Testis (tissue), 3 donors: Measurements from ENCODE around the gene PCDH11Y. TPM values are rescaled to one million over a fixed set of nuclear protein-coding genes. Genes with fewer than 3 reads are reported as not detected.
"Not testable (repeated sequence)": the region's sequence is repeated elsewhere in the genome, so short reads cannot be mapped to it uniquely, and the experiment has no call there.

ENCODE experiments used
- DNase-seq: peaks from one replicate; pipeline ENCODE4 v3.0.0-alpha.2; 2019
- H3K27ac ChIP-seq, 2 donors: fragments of 200-600 bp; sonication (generic); one replicate each; pipeline ENCODE4 v1.5.1; 2019
- H3K27me3 ChIP-seq: fragments of 200-600 bp; sonication (generic); one replicate; pipeline ENCODE4 v1.5.1; 2019
- H3K36me3 ChIP-seq: fragments of 200-600 bp; sonication (generic); one replicate; pipeline ENCODE4 v1.5.1; 2017; ENCODE audit warnings: low read depth; ENCODE audit errors: missing control alignments
- H3K4me1 ChIP-seq: fragments of 200-600 bp; sonication (generic); one replicate; pipeline ENCODE4 v1.5.1; 2019
- H3K4me3 ChIP-seq, 2 donors: fragments of 200-600 bp; sonication (generic); one replicate each; pipeline ENCODE4 v1.5.1; 2017 to 2019
- H3K9me3 ChIP-seq: fragments of 200-600 bp; sonication (generic); one replicate; pipeline ENCODE4 v1.5.1; 2017
- WGBS, 2 donors: methylation state at CpG; one replicate each; pipeline ENCODE4 v1.1.5; 2018; 5-methylcytosine and 5-hydroxymethylcytosine counted together
- intact Hi-C: fragments of 100-400 bp; cut with DNase I; formaldehyde crosslinking; loops from one replicate; pipeline ENCODE4 v1.15.1; 2023; ENCODE audit warnings: low total_unique reads
- polyA plus RNA-seq: library from polyadenylated mRNA; stranded (reverse); fragments of 350-450 nt; fragmentation: Illumina TruSeq; extraction: RNeasy Lipid Tissue Mini Kit (QIAGEN cat#74804); gene quantifications from one replicate; pipeline ENCODE4 v1.2.3, GENCODE V29; 2014; ENCODE audit warnings: low read depth, low replicate concordance; ENCODE audit not compliant: insufficient read depth
- small RNA-seq, 2 donors: library from RNA; depleted of rRNA; stranded (forward); fragments of <200 nt; gene quantifications; one replicate each; pipeline ENCODE3, GENCODE V24; 2016
- total RNA-seq, 2 donors: library from RNA; depleted of rRNA; stranded (reverse); fragments of >200 nt; gene quantifications; one replicate each; pipeline ENCODE4 v1.2.3, GENCODE V29; 2016

Gene PCDH11Y
- total and polyA plus RNA-seq, 3 donors from 2014 or later = 0.40 to 4.2 (median 1.4) TPM

DNA sequence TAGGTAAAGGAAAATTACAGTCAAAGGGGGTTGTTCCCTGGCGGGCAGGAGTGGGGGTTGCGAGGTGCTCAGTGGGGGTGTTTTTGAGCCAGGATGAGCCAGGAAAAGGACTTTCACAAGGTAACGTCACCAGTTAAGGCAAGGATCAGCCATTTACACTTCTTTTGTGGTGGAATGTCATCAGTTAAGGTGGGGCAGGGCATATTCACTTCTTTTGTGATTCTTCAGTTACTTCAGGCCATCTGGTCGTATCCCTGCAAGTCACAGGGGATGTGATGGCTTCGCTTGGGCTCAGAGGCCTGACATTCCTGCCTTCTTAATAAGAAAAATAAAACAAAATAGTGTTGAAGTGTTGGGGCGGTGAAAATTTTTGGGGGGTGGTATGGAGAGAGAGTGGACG lies 324.8 kb downstream of the PCDH11Y start:
- H3K27ac ChIP-seq, H3K27me3 ChIP-seq, H3K4me1 ChIP-seq, DNase-seq, H3K4me3 ChIP-seq, intact Hi-C loops, H3K36me3 ChIP-seq, H3K9me3 ChIP-seq: not testable (repeated sequence)
- 81 to 97% methylated on average over 7 of the region's 7 CpGs for WGBS, 2 donors

DNA sequence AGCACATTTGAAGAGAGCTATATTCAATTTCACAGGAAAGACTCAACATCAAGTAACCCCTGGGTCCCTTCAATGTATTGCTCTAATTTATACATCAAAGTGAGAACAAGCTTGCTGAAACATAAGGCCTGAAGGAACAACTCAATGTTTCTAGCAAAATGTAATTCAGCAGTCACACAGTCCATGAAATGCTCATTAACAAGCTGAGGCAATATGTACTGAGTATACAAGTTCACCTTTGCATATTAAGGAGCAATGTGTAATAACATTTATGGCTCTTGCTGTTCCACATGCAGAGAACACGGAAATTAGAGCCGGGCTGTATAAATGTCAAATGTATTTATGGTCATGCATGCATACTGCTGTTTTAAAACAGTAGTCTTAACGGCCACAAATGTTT lies 342.1 kb downstream of the PCDH11Y start:
- WGBS, 2 donors = 55 to 61% methylated on average over 3 of the region's 3 CpGs

DNA sequence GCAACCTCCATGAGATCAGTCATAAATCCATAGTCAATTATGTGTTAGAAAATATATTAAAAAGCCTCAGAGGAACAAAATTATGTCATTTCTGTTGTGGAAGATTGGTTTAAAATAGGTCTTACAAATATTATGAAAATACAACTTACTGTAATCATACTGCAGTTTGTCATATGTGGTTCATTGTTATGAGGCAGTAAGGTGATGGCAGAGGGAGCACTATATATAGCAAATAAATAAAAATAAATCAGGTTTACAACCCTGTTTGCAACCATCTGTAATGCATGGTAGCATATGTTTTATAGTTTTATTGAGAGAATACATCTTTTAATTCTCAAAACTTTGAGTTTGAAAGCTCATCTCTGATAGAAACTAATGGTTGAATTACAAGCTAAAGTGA lies 543.6 kb downstream of the PCDH11Y start:
- H3K4me1 ChIP-seq, H3K27ac ChIP-seq, intact Hi-C loops, H3K27me3 ChIP-seq, H3K4me3 ChIP-seq, H3K36me3 ChIP-seq, DNase-seq, H3K9me3 ChIP-seq: not testable (repeated sequence)

More for the DNA sequence above, 342.1 kb downstream of the PCDH11Y start:
- H3K9me3 ChIP-seq, H3K27me3 ChIP-seq, DNase-seq, H3K36me3 ChIP-seq, H3K4me3 ChIP-seq, intact Hi-C loops, H3K4me1 ChIP-seq, H3K27ac ChIP-seq: not testable (repeated sequence)

DNA sequence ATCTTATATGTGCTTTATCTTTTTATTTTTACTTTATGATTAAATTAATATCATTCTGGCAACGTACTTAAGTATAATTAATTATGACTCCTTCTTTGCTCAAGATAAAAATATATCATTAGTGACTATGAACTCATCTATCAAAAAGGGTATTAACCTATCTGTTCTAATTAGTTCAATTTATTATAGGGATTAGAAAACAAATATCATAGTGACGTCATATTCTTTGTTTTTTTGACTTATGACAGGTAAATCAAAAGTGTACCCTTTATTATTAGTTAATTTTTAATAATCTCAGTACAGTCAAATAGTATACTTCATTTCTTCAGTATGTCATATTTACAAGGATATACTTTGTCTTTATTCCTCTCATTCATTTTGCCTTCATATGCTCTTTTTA lies 638.5 kb downstream of the PCDH11Y start:
- 63 to 84% methylated on average over 1 to 2 of the region's 2 CpGs for WGBS, 2 donors
- H3K9me3 ChIP-seq, intact Hi-C loops, H3K4me3 ChIP-seq, H3K27ac ChIP-seq, DNase-seq, H3K4me1 ChIP-seq, H3K36me3 ChIP-seq, H3K27me3 ChIP-seq: not testable (repeated sequence)

DNA sequence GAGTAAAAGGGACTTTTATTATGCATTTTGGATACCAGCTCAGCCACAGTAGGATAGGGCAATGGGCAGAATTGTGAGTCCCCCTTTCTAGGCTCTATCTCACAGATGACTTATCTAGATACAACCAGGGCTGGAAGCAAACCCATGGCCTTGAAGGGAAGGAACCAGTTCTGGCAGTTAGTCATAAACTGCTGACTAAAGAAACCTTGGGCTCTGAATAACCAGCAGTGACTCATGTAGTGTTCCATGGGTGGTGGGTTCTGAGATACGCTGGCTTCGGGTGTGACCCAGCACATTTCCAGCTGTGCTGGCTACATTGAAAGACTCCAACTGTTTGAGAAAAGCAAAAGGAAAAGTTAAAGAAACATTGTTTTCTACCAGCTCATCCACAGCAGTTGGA lies 679.2 kb downstream of the PCDH11Y start:
- H3K27me3 ChIP-seq, H3K27ac ChIP-seq, H3K9me3 ChIP-seq, DNase-seq, H3K36me3 ChIP-seq, intact Hi-C loops, H3K4me1 ChIP-seq, H3K4me3 ChIP-seq: not testable (repeated sequence)
- WGBS, 2 donors = 42 to 50% methylated on average over 2 of the region's 2 CpGs

DNA sequence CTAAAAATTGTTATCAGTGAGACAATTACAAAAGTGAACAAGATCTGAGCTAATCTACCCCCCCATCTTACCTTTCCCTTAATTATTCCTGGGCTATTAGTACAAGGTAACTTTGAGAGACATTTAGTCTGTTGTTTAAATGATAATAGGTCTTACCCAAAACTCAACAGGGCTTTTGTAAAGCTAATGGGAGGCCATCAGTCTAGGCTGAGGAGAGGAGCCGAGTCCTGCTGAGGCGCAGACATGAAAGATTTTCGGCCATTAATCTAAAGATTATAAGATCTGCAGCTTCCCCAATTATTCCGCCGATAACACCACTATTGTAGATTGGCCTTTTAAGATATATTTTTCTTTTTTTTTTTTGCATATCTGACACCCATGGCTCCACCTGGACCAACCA lies 708.6 kb downstream of the PCDH11Y start:
- H3K27ac ChIP-seq, DNase-seq, H3K36me3 ChIP-seq, H3K4me1 ChIP-seq, intact Hi-C loops, H3K27me3 ChIP-seq, H3K9me3 ChIP-seq, H3K4me3 ChIP-seq: not testable (repeated sequence)
- WGBS, 2 donors = 90 to 94% methylated on average over 3 to 5 of the region's 5 CpGs

DNA sequence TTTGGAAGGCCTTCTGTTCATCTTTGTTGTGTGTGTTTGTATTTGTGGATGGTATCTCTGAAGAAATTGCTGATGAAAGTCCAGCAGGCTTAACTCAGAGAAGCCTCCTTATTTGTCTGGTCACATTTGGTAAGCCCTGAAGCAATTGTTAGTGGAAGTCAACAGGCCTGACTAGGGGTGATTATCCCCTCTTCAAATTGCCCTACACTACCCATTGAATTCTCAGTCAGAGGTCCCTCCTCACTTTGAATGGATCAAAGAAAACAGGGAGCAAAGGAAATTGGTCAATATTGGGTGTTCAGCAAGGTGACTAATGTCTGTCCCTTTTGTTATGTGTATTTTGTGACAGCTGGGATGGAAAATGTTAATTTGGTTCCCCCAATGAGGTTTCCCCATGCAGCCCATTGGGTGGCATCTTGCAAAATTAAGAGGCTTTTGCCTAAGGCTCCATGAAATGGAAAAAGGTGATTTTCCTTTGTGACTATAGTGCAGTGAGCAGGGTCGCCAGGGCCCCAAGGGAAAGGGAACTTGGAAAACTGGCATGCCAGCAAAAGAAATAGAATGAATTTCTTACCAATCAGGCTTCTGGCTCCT lies 709.8 kb downstream of the PCDH11Y start:
- H3K4me1 ChIP-seq, intact Hi-C loops, H3K9me3 ChIP-seq, H3K4me3 ChIP-seq, H3K36me3 ChIP-seq, H3K27me3 ChIP-seq, H3K27ac ChIP-seq, DNase-seq: not testable (repeated sequence)
- 89% methylated on average over 1 of the region's 1 CpG; no CpG with 5 or more reads in 1 of the 2 donors for WGBS, 2 donors

DNA sequence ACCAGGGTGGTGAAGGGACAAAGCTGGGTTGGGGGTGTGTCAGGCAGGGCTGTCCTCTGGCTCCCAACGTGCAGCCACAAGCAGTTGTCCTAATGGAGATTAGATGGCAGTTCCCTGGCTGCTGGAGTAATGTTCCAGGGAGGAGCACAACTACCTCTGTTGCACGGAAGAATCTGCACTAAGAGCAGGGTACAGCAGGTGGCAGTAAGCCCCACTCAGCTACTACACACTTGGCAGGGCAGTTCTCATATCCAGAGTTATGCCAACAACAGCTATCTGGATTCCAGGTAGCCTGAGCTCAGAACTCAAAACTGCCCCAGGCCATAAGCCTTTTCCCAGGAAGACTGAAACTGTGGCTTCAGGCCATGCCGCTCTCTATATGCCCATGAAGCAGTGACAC lies 761.3 kb downstream of the PCDH11Y start:
- H3K27me3 ChIP-seq, H3K36me3 ChIP-seq, H3K4me3 ChIP-seq, H3K27ac ChIP-seq, H3K4me1 ChIP-seq, intact Hi-C loops, H3K9me3 ChIP-seq: not testable (repeated sequence)
- peak; percentile 25 for DNase-seq
- WGBS, 2 donors = 80% methylated on average over 1 of the region's 3 CpGs; no CpG with 5 or more reads in 1 of the 2 donors

DNA sequence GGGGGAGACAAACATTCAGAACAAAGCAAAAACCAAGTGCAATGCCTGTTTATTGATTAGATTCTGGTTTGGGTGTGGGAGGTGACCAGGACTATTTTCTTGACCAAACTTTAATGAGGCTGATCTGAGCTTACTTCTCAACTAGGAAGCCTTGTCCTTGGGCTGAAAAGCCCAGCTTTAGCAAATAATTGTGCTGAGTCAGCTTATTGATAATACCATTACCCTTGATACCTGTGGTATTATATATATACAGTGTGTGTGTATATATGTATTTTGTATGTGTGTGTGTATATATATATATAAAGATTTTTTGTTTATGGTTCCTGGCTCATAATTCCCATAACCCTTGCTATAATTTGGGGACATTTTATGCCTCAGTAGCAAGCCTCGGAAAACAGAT lies 776.4 kb downstream of the PCDH11Y start:
- DNase-seq, H3K4me3 ChIP-seq, H3K9me3 ChIP-seq, intact Hi-C loops, H3K27me3 ChIP-seq, H3K27ac ChIP-seq, H3K36me3 ChIP-seq, H3K4me1 ChIP-seq: not testable (repeated sequence)
- 100% methylated on average over 1 of the region's 1 CpG; no CpG with 5 or more reads in 1 of the 2 donors for WGBS, 2 donors

Small RNAs within 50 kb of the gene (small RNA-seq; reads per million reads assigned to genes)
- gene RNU2-57P (0 reads per million in 2 donors), gene SNX3P1Y (0 reads per million in 2 donors)
